BE2C (cell line): ENCODE measurements around the gene MYOG.
A peak's percentile ranks its signal among the peaks of the same experiment; 100 is the strongest.

Source experiments
- DNase-seq: peaks from one replicate; pipeline ENCODE4 v3.0.0-alpha.2; 2020
- H3K27me3 ChIP-seq: fragments of 250-450 bp; sonication (Bioruptor Pico); 2 replicates; pipeline ENCODE4 v1.5.1; 2020; ENCODE audit warnings: mild to moderate bottlenecking
- H3K36me3 ChIP-seq: fragments of 250-450 bp; sonication (Bioruptor Pico); 2 replicates; pipeline ENCODE4 v1.5.1; 2020; ENCODE audit warnings: mild to moderate bottlenecking
- H3K4me1 ChIP-seq: fragments of 250-450 bp; sonication (Bioruptor Pico); 2 replicates; pipeline ENCODE4 v1.5.1; 2020
- H3K4me3 ChIP-seq: 2 replicates; pipeline ENCODE4 v1.5.1; 2011; ENCODE audit warnings: low read depth, low read length
- H3K9me3 ChIP-seq: fragments of 250-450 bp; sonication (Bioruptor Pico); 2 replicates; pipeline ENCODE4 v1.5.1; 2020
- TF ChIP-seq, protein P1 (sequence below): IDR thresholded peaks from 2 replicates; pipeline ENCODE4 v1.5.1; 2012; ENCODE audit warnings: mild to moderate bottlenecking, low read depth, low read length

MYOG gene

DNA sequence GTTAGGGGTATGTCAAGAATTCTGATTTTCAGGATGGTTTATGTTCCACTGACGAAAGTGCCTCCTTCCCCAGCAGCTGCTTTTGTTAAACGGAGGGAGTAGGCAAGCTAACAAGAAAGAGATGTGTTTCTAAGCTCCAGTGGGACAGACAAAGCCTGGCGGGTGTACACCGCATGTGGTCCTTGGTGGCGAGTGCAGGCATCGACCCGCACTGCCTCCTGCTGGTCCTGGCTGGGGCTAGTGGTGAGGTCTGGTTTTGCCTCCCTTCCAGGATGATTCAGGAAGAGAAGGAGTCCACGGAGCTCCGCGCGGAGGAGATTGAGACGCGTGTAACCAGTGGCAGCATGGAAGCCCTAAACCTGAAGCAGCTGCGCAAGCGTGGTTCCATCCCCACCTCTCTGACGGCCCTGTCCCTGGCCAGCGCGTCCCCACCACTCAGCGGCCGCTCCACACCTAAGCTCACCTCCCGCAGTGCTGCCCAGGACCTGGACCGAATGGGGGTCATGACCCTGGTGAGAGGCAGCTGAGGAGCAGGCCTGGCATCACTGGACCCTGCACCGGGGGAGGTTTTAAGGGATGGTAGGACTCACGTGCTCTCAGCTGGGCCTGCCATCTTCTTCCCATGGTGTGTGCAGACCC is 30.5 kb downstream of the MYOG start:
- Histone ChIP-seq H3K36me3 (no peaks in the 10 kb centered on the region), H3K4me3 (no peak overlapping the region), H3K27me3 (no peaks in the 10 kb centered on the region)

DNA sequence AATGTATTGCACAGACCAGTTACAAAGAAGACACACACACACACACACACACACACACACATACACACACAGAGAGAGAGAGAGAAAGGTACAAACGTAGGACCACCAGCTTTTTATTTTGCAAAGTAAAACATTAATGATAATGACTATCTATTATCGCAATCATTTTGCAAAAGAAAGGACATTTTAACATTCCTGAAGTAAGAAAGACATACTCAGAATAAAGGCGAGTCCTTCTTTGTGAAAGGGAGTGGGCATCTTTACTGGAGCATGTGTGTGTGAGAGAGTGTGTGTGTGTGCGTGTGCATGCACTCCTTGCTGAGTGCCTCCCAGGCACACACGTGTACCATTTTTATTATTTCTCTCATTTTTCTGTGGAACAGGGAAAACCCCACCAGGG is 31.2 kb downstream of the MYOG start:
- TF ChIP-seq, protein P1, sequence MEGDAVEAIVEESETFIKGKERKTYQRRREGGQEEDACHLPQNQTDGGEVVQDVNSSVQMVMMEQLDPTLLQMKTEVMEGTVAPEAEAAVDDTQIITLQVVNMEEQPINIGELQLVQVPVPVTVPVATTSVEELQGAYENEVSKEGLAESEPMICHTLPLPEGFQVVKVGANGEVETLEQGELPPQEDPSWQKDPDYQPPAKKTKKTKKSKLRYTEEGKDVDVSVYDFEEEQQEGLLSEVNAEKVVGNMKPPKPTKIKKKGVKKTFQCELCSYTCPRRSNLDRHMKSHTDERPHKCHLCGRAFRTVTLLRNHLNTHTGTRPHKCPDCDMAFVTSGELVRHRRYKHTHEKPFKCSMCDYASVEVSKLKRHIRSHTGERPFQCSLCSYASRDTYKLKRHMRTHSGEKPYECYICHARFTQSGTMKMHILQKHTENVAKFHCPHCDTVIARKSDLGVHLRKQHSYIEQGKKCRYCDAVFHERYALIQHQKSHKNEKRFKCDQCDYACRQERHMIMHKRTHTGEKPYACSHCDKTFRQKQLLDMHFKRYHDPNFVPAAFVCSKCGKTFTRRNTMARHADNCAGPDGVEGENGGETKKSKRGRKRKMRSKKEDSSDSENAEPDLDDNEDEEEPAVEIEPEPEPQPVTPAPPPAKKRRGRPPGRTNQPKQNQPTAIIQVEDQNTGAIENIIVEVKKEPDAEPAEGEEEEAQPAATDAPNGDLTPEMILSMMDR: no peak
- Histone ChIP-seq H3K9me3 (no peaks in the 10 kb centered on the region), H3K36me3 (no peaks in the 10 kb centered on the region), H3K4me3 (no peak overlapping the region), H3K4me1 (peaks cover 27% of the 10 kb centered on the region), H3K27me3 (no peaks in the 10 kb centered on the region)
- no peak for DNase-seq

More for the DNA sequence above, 30.5 kb downstream of the MYOG start:
- peak; percentile 33 for DNase-seq
- peaks cover 27% of the 10 kb centered on the region for H3K4me1 ChIP-seq
- TF ChIP-seq, protein P1: peak; percentile 33
- no peaks in the 10 kb centered on the region for H3K9me3 ChIP-seq

DNA sequence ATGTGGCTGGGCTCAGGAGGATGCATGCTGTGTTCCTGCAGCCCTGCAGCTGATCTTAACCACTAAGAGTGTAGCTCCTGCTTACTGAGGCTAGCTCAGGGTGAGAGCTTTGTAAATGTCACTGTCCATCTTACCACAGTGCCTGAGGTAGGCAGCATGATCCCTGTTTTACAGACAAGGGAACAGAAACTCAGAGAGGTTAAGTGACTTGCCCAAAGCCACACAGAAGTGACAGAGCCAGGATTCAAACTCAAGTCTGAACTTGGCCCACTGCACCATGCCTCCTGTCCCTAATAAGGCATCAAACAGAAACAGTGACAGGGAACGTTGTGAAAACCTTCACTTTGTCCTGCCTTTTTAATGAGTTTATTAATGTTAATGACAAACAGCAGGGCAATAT is 31.6 kb downstream of the MYOG start:
- H3K36me3 ChIP-seq: no peaks in the 10 kb centered on the region
- no peak overlapping the region for H3K4me3 ChIP-seq
- no peak for DNase-seq
- no peaks in the 10 kb centered on the region for H3K27me3 ChIP-seq
- peaks cover 27% of the 10 kb centered on the region for H3K4me1 ChIP-seq
- TF ChIP-seq, protein P1: no peak
- no peaks in the 10 kb centered on the region for H3K9me3 ChIP-seq

DNA sequence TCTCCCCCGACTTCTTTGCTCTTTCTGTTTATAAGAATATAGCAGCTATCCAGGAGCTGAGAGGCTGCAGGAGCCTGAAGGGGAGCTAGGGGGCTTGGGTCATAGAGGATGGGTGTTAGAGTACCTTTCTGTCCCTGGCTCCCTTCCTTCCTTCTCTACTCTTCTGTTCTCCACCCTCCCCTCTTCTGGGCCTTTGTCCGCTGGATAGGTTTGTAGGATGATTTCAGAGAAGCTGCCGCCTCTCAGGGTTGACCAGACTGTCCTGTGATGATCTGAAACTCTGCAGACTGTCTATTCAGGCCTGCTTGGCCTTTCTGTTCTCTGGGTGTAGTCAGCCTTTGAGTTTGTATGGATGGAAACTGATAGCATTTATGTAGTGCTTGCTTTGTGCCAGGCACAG is 33.2 kb downstream of the MYOG start:
- TF ChIP-seq, protein P1: no peak
- H3K27me3 ChIP-seq: no peaks in the 10 kb centered on the region
- no peaks in the 10 kb centered on the region for H3K9me3 ChIP-seq
- H3K36me3 ChIP-seq: no peaks in the 10 kb centered on the region
- H3K4me3 ChIP-seq: no peak overlapping the region; the same call in 1 of the 2 replicates
- H3K4me1 ChIP-seq: peaks cover 17% of the 10 kb centered on the region
- no peak for DNase-seq

GRCh38 chr1:203051841-203052324 is 33.9 kb downstream of the MYOG start:
- peak overlapping the region; percentile 27 for H3K4me3 ChIP-seq
- no peaks in the 10 kb centered on the region for H3K9me3 ChIP-seq
- DNase-seq: peak; percentile 88
- H3K4me1 ChIP-seq: peaks cover 23% of the 10 kb centered on the region
- TF ChIP-seq, protein P1: no peak
- no peaks in the 10 kb centered on the region for H3K27me3 ChIP-seq
- H3K36me3 ChIP-seq: no peaks in the 10 kb centered on the region

- no peaks in the 10 kb centered on the region for H3K36me3 ChIP-seq
- H3K4me1 ChIP-seq: peaks cover 26% of the 10 kb centered on the region
- TF ChIP-seq, protein P1: no peak
- H3K27me3 ChIP-seq: no peaks in the 10 kb centered on the region
- H3K4me3 ChIP-seq: no peak overlapping the region
- H3K9me3 ChIP-seq: no peaks in the 10 kb centered on the region
- DNase-seq: no peak
These were observed 35.0 kb downstream of the MYOG start for GRCh38 chr1:203050826-203051225.
